ENCODE results near the gene ENKUR.
A peak's percentile ranks its signal among the peaks of the same experiment; 100 is the strongest.

The ENKUR gene

DNA sequence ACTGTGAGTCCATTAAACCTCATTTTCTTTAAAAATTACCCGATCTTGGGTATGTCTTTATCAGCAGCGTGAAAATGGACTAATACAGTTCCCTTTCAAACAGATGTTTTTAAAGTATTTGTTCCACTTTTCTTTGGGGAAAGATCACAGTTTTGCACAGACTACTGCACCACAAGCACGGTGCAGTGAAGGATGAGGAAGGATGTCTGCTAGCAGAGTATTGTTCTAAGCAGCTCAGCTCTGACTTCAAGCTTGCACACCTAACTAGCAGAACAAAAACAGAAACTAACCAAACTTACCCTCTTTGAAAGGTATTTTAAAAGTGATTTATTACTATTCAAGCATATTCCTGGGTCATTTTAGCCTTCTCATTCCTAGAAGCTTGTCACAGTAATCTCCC is 20.4 kb upstream of the ENKUR start:
- in situ Hi-C loops (cut with HindIII; ENCODE audit: low sequenced_read_pairs) = no loop called here
- H3K4me3 ChIP-seq (ENCODE audit: low read depth, low read length) = no peak overlapping the region
- DNase-seq (ENCODE audit: low read depth, low spot score) = no peak
- TF ChIP-seq, protein P1, sequence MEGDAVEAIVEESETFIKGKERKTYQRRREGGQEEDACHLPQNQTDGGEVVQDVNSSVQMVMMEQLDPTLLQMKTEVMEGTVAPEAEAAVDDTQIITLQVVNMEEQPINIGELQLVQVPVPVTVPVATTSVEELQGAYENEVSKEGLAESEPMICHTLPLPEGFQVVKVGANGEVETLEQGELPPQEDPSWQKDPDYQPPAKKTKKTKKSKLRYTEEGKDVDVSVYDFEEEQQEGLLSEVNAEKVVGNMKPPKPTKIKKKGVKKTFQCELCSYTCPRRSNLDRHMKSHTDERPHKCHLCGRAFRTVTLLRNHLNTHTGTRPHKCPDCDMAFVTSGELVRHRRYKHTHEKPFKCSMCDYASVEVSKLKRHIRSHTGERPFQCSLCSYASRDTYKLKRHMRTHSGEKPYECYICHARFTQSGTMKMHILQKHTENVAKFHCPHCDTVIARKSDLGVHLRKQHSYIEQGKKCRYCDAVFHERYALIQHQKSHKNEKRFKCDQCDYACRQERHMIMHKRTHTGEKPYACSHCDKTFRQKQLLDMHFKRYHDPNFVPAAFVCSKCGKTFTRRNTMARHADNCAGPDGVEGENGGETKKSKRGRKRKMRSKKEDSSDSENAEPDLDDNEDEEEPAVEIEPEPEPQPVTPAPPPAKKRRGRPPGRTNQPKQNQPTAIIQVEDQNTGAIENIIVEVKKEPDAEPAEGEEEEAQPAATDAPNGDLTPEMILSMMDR (IDR thresholded peaks at IDR 0.05; ENCODE audit: low read depth, low read length) = no peak

DNA sequence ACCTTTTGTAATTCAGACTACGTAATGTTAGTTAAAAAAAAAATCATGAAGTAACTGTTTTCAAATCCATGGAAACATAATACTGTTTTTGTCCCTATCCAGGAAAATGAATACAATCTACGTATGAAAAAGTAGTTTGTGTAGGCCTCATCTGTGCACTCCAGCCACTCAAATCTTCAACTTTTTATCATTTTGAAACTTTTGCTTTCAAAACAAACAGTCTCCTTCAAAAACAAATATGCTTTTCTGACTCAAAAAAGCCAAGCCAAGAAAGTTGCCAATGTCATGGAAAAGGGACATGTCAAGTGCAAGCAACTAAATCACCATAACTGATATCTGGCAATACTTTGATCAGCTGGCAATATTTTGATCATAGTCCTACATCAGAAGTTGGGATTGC is 13.6 kb upstream of the ENKUR start:
- no peak for DNase-seq (ENCODE audit: low read depth, low spot score)
- TF ChIP-seq, protein P1 (IDR thresholded peaks at IDR 0.05; ENCODE audit: low read depth, low read length) = no peak
- in situ Hi-C loops (cut with HindIII; ENCODE audit: low sequenced_read_pairs) = no loop called here

DNA sequence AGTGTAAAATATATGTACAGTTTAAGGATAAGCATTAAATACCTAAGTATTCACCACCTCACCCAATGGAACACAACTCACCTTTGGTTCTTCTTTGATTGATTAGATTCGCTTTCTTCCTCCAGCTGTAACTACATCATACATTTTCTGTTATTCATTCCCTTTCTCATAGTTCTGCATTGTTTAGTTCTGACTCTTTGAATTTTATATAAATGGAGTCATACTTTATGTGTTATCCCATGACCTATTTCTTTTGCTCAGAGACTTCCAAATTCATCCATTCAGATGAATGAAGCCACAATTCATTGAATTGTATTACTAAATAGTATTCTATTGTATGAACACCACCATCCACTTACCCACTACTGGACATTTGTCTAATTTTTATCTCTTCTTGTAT is 12.8 kb upstream of the ENKUR start:
- DNase-seq (ENCODE audit: low read depth, low spot score) = no peak
- TF ChIP-seq, protein P1 (IDR thresholded peaks at IDR 0.05; ENCODE audit: low read depth, low read length) = no peak
- in situ Hi-C loops (cut with HindIII; ENCODE audit: low sequenced_read_pairs) = no loop called here
- H3K4me3 ChIP-seq (ENCODE audit: low read depth, low read length) = no peak overlapping the region

More for the DNA sequence above, 13.6 kb upstream of the ENKUR start:
- no peak overlapping the region for H3K4me3 ChIP-seq (ENCODE audit: low read depth, low read length)

DNA sequence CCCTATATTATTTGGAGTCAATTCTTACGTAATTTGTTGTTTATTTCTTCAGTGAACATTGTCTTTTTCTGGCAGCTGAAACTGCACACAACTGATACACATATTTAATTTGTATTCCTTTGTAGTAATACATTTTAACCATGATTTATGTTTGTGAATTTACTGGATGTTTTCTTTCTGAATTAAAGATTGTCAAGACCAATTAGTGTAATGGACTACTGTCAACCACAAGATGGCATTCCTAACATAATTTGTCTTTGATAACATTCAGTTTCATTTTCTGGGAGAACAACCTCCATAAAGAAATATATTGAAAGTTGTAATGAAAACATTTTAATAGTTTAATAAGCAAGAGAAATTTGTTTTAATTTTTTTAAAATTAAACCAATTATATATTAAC is 10.5 kb upstream of the ENKUR start:
- in situ Hi-C loops (cut with HindIII; ENCODE audit: low sequenced_read_pairs) = no loop called here
- TF ChIP-seq, protein P1 (IDR thresholded peaks at IDR 0.05; ENCODE audit: low read depth, low read length) = no peak
- peak; percentile 25 for DNase-seq (ENCODE audit: low read depth, low spot score)
- H3K4me3 ChIP-seq (ENCODE audit: low read depth, low read length) = no peak overlapping the region

DNA sequence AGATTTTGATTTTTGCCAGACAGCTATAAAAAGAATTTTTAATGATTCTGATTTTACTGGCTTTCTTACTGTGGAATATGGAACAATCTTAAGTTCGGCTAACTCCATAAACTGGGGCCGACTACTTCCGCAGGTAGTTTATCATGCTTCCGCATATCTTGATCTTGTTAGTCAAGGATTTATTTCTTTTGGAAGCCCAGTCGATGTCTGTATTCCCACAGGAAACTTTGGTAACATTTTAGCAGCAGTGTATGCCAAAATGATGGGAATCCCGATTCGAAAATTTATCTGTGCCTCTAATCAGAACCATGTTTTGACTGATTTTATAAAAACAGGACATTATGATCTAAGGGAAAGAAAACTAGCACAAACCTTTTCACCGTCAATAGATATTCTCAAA is 8.6 kb upstream of the ENKUR start:
- in situ Hi-C loops (cut with HindIII; ENCODE audit: low sequenced_read_pairs) = no loop called here
- H3K4me3 ChIP-seq (ENCODE audit: low read depth, low read length) = no peak overlapping the region
- TF ChIP-seq, protein P1 (IDR thresholded peaks at IDR 0.05; ENCODE audit: low read depth, low read length) = no peak
- no peak for DNase-seq (ENCODE audit: low read depth, low spot score)

DNA sequence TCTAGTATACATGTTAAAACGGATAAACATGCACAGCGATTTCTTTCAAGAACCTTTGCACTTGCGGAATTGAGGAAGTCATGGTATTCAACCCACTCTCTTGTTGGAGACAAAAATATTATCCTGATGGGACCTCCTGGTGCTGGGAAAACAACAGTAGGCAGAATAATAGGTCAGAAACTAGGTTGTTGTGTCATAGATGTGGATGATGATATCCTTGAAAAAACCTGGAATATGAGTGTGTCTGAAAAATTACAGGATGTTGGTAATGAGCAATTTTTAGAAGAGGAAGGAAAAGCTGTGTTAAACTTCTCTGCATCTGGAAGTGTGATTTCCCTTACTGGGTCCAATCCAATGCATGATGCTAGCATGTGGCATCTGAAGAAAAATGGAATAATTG is 7.3 kb upstream of the ENKUR start:
- no peak overlapping the region for H3K4me3 ChIP-seq (ENCODE audit: low read depth, low read length)
- in situ Hi-C loops (cut with HindIII; ENCODE audit: low sequenced_read_pairs) = no loop called here
- DNase-seq (ENCODE audit: low read depth, low spot score) = peak; percentile 73
- TF ChIP-seq, protein P1 (IDR thresholded peaks at IDR 0.05; ENCODE audit: low read depth, low read length) = no peak

DNA sequence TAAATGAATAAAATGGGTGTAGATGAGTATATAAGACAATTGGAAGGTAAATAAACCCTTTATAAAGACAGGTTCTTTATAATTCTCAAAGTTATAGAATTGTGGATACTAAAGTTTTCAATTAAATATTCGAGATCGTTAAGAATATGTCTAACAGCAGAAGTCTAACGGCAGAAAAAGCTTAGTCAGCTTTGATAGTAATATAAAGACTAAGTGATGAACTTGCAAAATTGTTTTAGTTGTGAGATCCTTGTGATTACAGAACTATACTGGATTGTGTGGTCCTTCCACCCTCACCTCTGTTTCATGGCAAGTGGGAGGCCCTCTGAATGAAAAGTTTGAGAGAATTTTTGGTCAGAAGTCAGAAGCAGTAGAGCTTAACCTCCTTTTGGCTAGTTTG is 2.7 kb upstream of the ENKUR start:
- TF ChIP-seq, protein P1 (IDR thresholded peaks at IDR 0.05; ENCODE audit: low read depth, low read length) = no peak
- in situ Hi-C loops (cut with HindIII; ENCODE audit: low sequenced_read_pairs) = no loop called here
- no peak overlapping the region for H3K4me3 ChIP-seq (ENCODE audit: low read depth, low read length)
- DNase-seq (ENCODE audit: low read depth, low spot score) = no peak
